Measurements from ENCODE around the gene DBNDD1.
"Not testable (repeated sequence)": the region's sequence is repeated elsewhere in the genome, so short reads cannot be mapped to it uniquely, and the experiment has no call there.

Gene DBNDD1

GRCh38 chr16:90018652-90019542 lies at the start of gene DBNDD1:
DBNDD1 (minus strand) TSS chr16:90019456; CDS start chr16:90019341, 115 bp downstream.
- DNase-seq (ENCODE audit: low read depth) = no peak

GRCh38 chr16:90061437-90061836 lies 42.2 kb upstream of the DBNDD1 start:
- no peak for DNase-seq (ENCODE audit: low read depth)

- no peak for DNase-seq (ENCODE audit: low read depth)
These were observed 38.5 kb upstream of the DBNDD1 start for GRCh38 chr16:90057738-90058173.

- not testable (repeated sequence) for DNase-seq (ENCODE audit: low read depth)
These were observed 37.3 kb upstream of the DBNDD1 start for GRCh38 chr16:90056521-90056920.

- no peak for DNase-seq (ENCODE audit: low read depth)
These were observed 36.1 kb upstream of the DBNDD1 start for GRCh38 chr16:90055371-90055770.

GRCh38 chr16:90054554-90054953 lies 35.3 kb upstream of the DBNDD1 start:
- no peak for DNase-seq (ENCODE audit: low read depth)

GRCh38 chr16:90053902-90054500 lies 34.7 kb upstream of the DBNDD1 start:
- DNase-seq (ENCODE audit: low read depth) = no peak

GRCh38 chr16:90050969-90051368 lies 31.7 kb upstream of the DBNDD1 start:
- DNase-seq (ENCODE audit: low read depth) = no peak

- DNase-seq (ENCODE audit: low read depth) = no peak
These were observed 29.6 kb upstream of the DBNDD1 start for GRCh38 chr16:90048737-90049330.

- DNase-seq (ENCODE audit: low read depth) = no peak
These were observed 29.1 kb upstream of the DBNDD1 start for GRCh38 chr16:90048347-90048722.

GRCh38 chr16:90047714-90048346 lies 28.6 kb upstream of the DBNDD1 start:
- no peak for DNase-seq (ENCODE audit: low read depth)

GRCh38 chr16:90046971-90047713 lies 27.9 kb upstream of the DBNDD1 start:
- no peak for DNase-seq (ENCODE audit: low read depth)

- no peak for DNase-seq (ENCODE audit: low read depth)
These were observed 27.1 kb upstream of the DBNDD1 start for GRCh38 chr16:90046122-90046970.

- DNase-seq (ENCODE audit: low read depth) = no peak
These were observed 24.9 kb upstream of the DBNDD1 start for GRCh38 chr16:90044111-90044551.

- DNase-seq (ENCODE audit: low read depth) = no peak
These were observed 24.3 kb upstream of the DBNDD1 start for GRCh38 chr16:90043526-90043925.

GRCh38 chr16:90042946-90043514 lies 23.8 kb upstream of the DBNDD1 start:
- DNase-seq (ENCODE audit: low read depth) = no peak

GRCh38 chr16:90041896-90042473 lies 22.7 kb upstream of the DBNDD1 start:
- DNase-seq (ENCODE audit: low read depth) = no peak

GRCh38 chr16:90040152-90041023 lies 21.1 kb upstream of the DBNDD1 start:
- no peak for DNase-seq (ENCODE audit: low read depth)

- DNase-seq (ENCODE audit: low read depth) = no peak
These were observed 18.0 kb upstream of the DBNDD1 start for GRCh38 chr16:90037276-90037675.

All from GM04503 (cell line).